Measurements from ENCODE around the gene KCNQ1OT1. TPM values are rescaled to one million over a fixed set of nuclear protein-coding genes. Genes with fewer than 3 reads are reported as not detected.
A peak's percentile ranks its signal among the peaks of the same experiment; 100 is the strongest.

KCNQ1OT1 gene
- total RNA-seq, 4 donors from 2014 or later: 0.21 to 1.9 (median 1.2) TPM

DNA sequence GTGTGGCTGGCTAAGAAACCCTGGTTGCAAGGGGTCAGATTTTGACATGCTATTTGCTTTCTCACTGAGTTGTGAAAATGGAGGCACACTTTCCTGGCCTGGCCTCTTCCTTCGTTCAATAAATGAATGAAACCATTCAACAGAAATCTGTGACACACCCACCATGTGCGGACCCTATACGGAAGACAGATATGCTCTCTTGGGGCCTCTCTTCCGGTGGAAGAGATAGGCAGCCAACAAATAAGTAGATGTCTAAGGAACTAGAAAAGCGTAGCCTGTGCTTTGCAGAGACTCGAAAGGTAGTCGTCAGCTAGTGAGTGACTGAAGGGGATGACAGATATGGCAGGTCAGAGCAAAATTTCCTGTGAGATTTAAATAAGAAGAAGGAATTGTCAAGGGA lies 5.3 kb downstream of the KCNQ1OT1 start:
- no peak for TF ChIP-seq POLR2A (IDR thresholded peaks at IDR 0.05)
- TF ChIP-seq, protein P1, sequence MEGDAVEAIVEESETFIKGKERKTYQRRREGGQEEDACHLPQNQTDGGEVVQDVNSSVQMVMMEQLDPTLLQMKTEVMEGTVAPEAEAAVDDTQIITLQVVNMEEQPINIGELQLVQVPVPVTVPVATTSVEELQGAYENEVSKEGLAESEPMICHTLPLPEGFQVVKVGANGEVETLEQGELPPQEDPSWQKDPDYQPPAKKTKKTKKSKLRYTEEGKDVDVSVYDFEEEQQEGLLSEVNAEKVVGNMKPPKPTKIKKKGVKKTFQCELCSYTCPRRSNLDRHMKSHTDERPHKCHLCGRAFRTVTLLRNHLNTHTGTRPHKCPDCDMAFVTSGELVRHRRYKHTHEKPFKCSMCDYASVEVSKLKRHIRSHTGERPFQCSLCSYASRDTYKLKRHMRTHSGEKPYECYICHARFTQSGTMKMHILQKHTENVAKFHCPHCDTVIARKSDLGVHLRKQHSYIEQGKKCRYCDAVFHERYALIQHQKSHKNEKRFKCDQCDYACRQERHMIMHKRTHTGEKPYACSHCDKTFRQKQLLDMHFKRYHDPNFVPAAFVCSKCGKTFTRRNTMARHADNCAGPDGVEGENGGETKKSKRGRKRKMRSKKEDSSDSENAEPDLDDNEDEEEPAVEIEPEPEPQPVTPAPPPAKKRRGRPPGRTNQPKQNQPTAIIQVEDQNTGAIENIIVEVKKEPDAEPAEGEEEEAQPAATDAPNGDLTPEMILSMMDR (IDR thresholded peaks at IDR 0.05): no peak
- no peak overlapping the region for H3K4me3 ChIP-seq
- peaks cover 0 to 55% (median 3%) of the 10 kb centered on the region in 3 donors for H3K4me1 ChIP-seq
- H3K27ac ChIP-seq: no peak overlapping the region
- no peaks in the 10 kb centered on the region for H3K27me3 ChIP-seq
- H3K36me3 ChIP-seq: no peaks in the 10 kb centered on the region
- no peaks in the 10 kb centered on the region for H3K9me3 ChIP-seq
- 64 to 85% methylated on average over 7 of the region's 7 CpGs for WGBS, 2 donors
- no peak for DNase-seq
- intact Hi-C loops (cut with DNase I): no loop called here

DNA sequence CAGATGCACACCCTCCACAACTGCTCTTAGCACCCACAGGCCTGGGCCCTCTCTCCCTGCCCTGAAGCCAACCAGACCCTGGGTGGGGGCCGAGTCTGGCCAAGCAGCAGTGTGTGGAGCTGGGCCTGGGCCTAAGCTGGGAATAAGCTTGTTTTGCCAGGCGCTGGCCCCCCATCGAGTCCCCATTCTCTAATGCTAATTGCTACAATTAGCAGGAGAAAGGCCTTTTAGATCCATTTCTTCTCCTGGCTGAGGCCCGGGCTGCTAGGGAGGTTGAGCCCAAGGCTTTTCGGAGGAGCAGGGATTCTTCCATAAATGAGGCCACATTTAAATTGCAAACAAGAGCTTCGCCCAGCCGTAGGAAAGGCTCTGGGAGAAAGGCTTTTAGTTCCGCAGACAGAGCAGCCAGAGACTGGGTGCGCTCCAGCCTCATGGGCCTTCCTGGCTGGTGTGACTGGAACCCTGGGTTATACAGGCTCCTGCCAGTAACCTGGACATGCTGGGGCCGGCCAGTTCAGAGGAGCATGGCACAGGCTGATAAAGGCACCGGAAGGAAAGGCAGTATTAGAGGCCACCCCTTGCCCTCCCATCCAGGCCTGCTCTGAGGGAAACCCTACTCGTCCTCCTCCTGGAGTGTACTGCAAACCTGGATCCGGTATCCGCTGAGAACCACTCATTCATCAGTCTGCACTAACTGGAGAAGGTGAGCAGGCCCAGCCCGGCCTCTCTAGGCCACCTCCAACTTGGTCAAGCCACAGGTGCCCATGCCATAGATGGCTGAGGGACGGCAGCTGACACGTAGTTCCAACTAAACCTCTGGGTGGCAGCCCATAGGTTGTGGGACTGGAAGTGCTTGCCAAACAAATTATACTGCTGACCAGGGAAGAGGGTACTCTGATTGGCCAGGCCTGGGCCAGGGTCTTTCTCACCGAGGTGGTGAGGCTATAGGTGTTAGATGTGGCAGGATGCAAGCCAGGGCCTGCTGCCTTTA lies 6.2 kb downstream of the KCNQ1OT1 start:
- intact Hi-C loops (cut with DNase I): no loop called here
- no peak overlapping the region for H3K4me3 ChIP-seq
- no peaks in the 10 kb centered on the region for H3K9me3 ChIP-seq
- no peak overlapping the region for H3K27ac ChIP-seq
- H3K27me3 ChIP-seq: no peaks in the 10 kb centered on the region
- WGBS, 2 donors: 74 to 93% methylated on average over 6 to 8 of the region's 18 CpGs
- H3K4me1 ChIP-seq: peaks cover 0 to 59% (median 3%) of the 10 kb centered on the region in 3 donors
- no peak for TF ChIP-seq POLR2A (IDR thresholded peaks at IDR 0.05)
- TF ChIP-seq, protein P1 (IDR thresholded peaks at IDR 0.05): no peak
- H3K36me3 ChIP-seq: no peaks in the 10 kb centered on the region
- DNase-seq: no peak

DNA sequence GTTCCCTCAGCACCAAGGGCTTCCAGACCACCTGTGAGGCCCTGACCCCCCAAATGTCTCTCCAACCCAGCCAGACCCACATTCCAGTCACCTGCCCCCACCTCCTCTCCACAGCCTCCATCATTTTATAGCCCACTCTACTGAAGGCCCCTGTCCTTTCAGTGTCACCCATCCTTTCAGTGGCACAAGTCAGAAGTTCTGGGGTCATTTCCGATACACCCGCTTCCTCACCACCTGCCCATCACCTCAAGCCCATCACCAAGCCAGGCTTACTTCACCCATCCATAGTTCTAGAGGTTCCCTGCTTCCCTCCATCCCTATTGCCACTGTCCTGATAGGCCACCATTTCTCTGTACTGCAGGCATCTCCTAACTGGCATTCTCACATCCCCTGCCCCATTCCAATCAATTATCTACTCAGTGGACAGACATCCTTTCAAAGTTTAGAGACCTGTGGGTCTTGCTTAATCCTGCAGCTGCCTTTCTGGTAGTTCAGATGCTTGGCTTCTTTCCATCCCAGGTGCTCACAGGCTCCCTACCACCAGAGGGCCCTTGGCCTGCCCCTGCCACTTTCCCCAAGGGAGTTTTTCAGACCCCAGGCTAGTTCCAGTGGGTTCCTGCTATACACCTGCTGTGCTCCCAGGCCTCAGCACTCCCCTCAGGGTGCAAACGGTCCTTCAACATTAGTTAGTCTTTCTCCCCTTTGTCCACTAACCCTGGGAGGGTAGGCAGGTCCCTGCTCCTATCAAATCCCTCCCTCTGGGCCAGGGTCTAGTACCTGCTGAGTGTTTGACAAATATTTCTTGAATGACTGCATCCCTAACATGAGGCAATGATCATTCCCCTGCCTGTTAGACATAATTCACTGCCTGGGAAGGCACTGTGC lies 7.6 kb downstream of the KCNQ1OT1 start:
- Histone ChIP-seq H3K36me3 (no peaks in the 10 kb centered on the region), H3K4me3 (no peak overlapping the region), H3K27me3 (no peaks in the 10 kb centered on the region), H3K9me3 (no peaks in the 10 kb centered on the region), H3K27ac (no peak overlapping the region), H3K4me1 (peaks cover 0 to 59% (median 5%) of the 10 kb centered on the region in 3 donors)
- 80 to 84% methylated on average over 3 of the region's 3 CpGs for WGBS, 2 donors
- TF ChIP-seq, protein P1 (IDR thresholded peaks at IDR 0.05): peak in 2 of 6 experiments; percentile 5 to 30
- TF ChIP-seq POLR2A (IDR thresholded peaks at IDR 0.05): no peak
- intact Hi-C loops (cut with DNase I): no loop called here
- DNase-seq: no peak

DNA sequence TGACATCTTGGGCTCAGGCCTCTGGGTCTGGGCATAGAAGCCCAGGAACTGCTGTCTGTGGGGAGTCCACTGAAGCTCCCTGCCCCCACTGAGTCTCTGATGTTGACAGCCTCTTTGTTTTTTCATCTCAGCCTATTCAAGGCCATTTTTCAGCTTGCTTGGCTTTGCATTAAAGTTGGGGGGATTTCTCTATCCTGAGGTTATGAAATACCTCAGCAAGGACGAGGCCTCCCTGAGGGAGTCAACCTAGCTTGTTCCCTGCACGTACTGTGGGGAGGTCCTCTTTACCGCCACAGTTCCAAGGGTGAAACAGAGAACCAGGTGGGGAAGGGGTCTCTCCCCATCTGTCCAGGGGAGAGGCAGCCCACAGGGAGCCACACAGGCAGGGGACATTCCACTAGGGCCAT lies 8.4 kb downstream of the KCNQ1OT1 start:
- 55% methylated on average over 2 of the region's 3 CpGs; no CpG with 5 or more reads in 1 of the 2 donors for WGBS, 2 donors
- Histone ChIP-seq H3K27me3 (no peaks in the 10 kb centered on the region), H3K27ac (no peak overlapping the region), H3K9me3 (no peaks in the 10 kb centered on the region), H3K4me3 (no peak overlapping the region), H3K36me3 (no peaks in the 10 kb centered on the region), H3K4me1 (peaks cover 0 to 60% (median 5%) of the 10 kb centered on the region in 3 donors)
- no peak for DNase-seq
- TF ChIP-seq, protein P1 (IDR thresholded peaks at IDR 0.05): no peak
- no peak for TF ChIP-seq POLR2A (IDR thresholded peaks at IDR 0.05)
- intact Hi-C loops (cut with DNase I): no loop called here

Measured in esophagus squamous epithelium (tissue), 5 donors.